K562 (cell line): Measurements from ENCODE around the gene NSF. TPM values are rescaled to one million over a fixed set of nuclear protein-coding genes. Genes with fewer than 3 reads are reported as not detected.

Source experiments
- ATAC-seq: fragments of 200-7000 bp; cut with Tn5 transposase; 3 replicates; pipeline ENCODE4 v1.9.1; 2020; ENCODE audit warnings: moderate library complexity
- BruUV-seq: library from RNA; stranded (reverse); fragments of 400-500 nt; replicated peaks from 2 replicates; lab custom pipeline; 2021; lab: Mats Ljungman, UMichigan
- CTCF ChIA-PET: fragments of 300-600 bp; formaldehyde crosslinking; extraction: SDS; loops from one replicate; lab custom pipeline; 2021; ENCODE audit warnings: low intra/inter-chr PET ratio; lab: Yijun Ruan, JAX
- POLR2A ChIA-PET: fragments of 300-600, 350-650 bp; sonication (Branson Sonifier 250); formaldehyde crosslinking; extraction: SDS; loops from one replicate; lab custom pipeline; 2021; ENCODE audit warnings: antibody characterized with exemption, inconsistent platforms; lab: Yijun Ruan, JAX
- DNase-seq, 4 experiments: peaks; one replicate each; pipeline versions ENCODE4 v3.0.0 to v3.0.0-alpha.2; 2011 to 2018; ENCODE audit warnings: low spot score in 3 of 4, mixed read lengths in 3 of 4; ENCODE audit errors: extremely low read depth in 1 of 4
- FAIRE-seq: peaks from 2 replicates; lab custom pipeline; 2011; peaks lifted over from hg19 to GRCh38; lab: Jason Lieb, UNC
- H2AFZ ChIP-seq: 2 replicates; pipeline ENCODE4 v1.6.0; 2011; ENCODE audit warnings: low read depth, low read length, control low read depth, inconsistent platforms
- H3K27ac ChIP-seq: fragments of 200-600 bp; 3 replicates; pipeline ENCODE4 v1.8.0; 2011; ENCODE audit warnings: low read depth, mild to moderate bottlenecking, control low read depth, inconsistent platforms, low read length, moderate library complexity, mixed read lengths; ENCODE audit errors: extremely low read depth
- H3K27me3 ChIP-seq, 2 experiments: fragments of 300-600 bp in 1 of 2; 2 replicates in 1 of 2; 3 replicates in 1 of 2; pipeline versions ENCODE4 v1.6.0 to v1.8.0; 2011; ENCODE audit warnings: inconsistent platforms in 2 of 2, low read length in 2 of 2, mild to moderate bottlenecking in 1 of 2, mixed read lengths in 1 of 2, moderate library complexity in 1 of 2; ENCODE audit not compliant: control insufficient read depth in 2 of 2, insufficient read depth in 2 of 2
- H3K36me3 ChIP-seq: fragments of 300-600 bp; 3 replicates; pipeline ENCODE4 v1.8.0; 2011; ENCODE audit warnings: mild to moderate bottlenecking, low read length, inconsistent platforms; ENCODE audit not compliant: control insufficient read depth, insufficient read depth
- H3K4me1 ChIP-seq, 2 experiments: fragments of 200-600 bp in 1 of 2; replicated peaks in 1 of 2; 2 replicates in 1 of 2; 3 replicates in 1 of 2; pipeline versions ENCODE4 v1.5.1 to v1.8.0; 2011; ENCODE audit warnings: inconsistent platforms in 2 of 2, low read length in 2 of 2, mild to moderate bottlenecking in 1 of 2, mixed read lengths in 1 of 2, moderate library complexity in 1 of 2; ENCODE audit not compliant: control insufficient read depth in 2 of 2, insufficient read depth in 2 of 2
- H3K4me2 ChIP-seq: 2 replicates; pipeline ENCODE4 v1.6.1; 2011; ENCODE audit warnings: low read length, control low read depth, inconsistent platforms, mixed read lengths; ENCODE audit not compliant: insufficient read depth
- H3K4me3 ChIP-seq: fragments of 200-600 bp; sonication (generic), shearing (Covaris generic); 2 replicates; pipeline ENCODE4 v1.5.1; 2016; ENCODE audit warnings: control low read depth, inconsistent platforms
- H3K79me2 ChIP-seq: fragments of 200-600 bp; 3 replicates; pipeline ENCODE4 v1.8.0; 2011; ENCODE audit warnings: low read length, inconsistent platforms; ENCODE audit not compliant: control insufficient read depth, insufficient read depth
- H3K9ac ChIP-seq, 2 experiments: 2 replicates each; pipeline versions ENCODE4 v1.6.0 to v1.6.1; 2011; ENCODE audit warnings: low read depth in 2 of 2, low read length in 2 of 2, control low read depth in 1 of 2, inconsistent platforms in 1 of 2, mild to moderate bottlenecking in 1 of 2, mixed read lengths in 1 of 2; ENCODE audit not compliant: insufficient read depth in 1 of 2
- H3K9me1 ChIP-seq: one replicate; pipeline ENCODE4 v1.6.0; 2011; ENCODE audit warnings: inconsistent platforms, mild to moderate bottlenecking, low read length, moderate library complexity; ENCODE audit not compliant: control insufficient read depth, insufficient read depth
- H3K9me3 ChIP-seq: replicated peaks from 2 replicates; pipeline ENCODE4 v1.5.1; 2011; ENCODE audit warnings: low read depth, low read length, inconsistent platforms; ENCODE audit not compliant: control insufficient read depth, insufficient read depth
- H4K20me1 ChIP-seq: replicated peaks from 2 replicates; pipeline ENCODE4 v1.6.1; 2011; ENCODE audit warnings: low read length, inconsistent platforms, mixed read lengths; ENCODE audit not compliant: control insufficient read depth, insufficient read depth
- KHSRP ChIP-seq: fragments of 450-650 bp; IDR thresholded peaks from 2 replicates; pipeline ENCODE4 v1.6.1; 2017
- NFIC ChIP-seq: fragments of 450-650 bp; IDR thresholded peaks from 2 replicates; pipeline ENCODE4 v1.6.1; 2017; ENCODE audit warnings: mild to moderate bottlenecking, inconsistent platforms
- WGBS: fragments of 100-300 bp; shearing (Covaris generic); methylation state at CpG from one replicate; pipeline ENCODE4 v1.1.6; 2016; ENCODE audit warnings: low coverage, mixed read lengths; ENCODE audit not compliant: insufficient coverage; ENCODE audit errors: missing lambda C conversion rate; 5-methylcytosine and 5-hydroxymethylcytosine counted together
- in situ Hi-C: fragments of 300-500 bp; cut with MboI; formaldehyde crosslinking; loops from 4 replicates; pipeline ENCODE4 v1.15.0; 2018; ENCODE audit warnings: inconsistent platforms, mixed read lengths
- intact Hi-C: fragments of 100-400 bp; cut with micrococcal nuclease; formaldehyde crosslinking; loops from 2 replicates; pipeline ENCODE4 v1.14.2; 2022
- polyA plus RNA-seq, 8 experiments: library from polyadenylated mRNA; depleted of rRNA in 4 of 8; stranded (reverse) in 5 of 8; unstranded in 3 of 8; fragments of >200 nt; fragmentation: Nextera tagmentation in 2 of 8; fragmentation: Illumina TruSeq in 1 of 8; extraction: Ambion mirVana in 2 of 8; extraction: Trizol in 1 of 8; gene quantifications; 2 replicates each; pipeline versions ENCODE4 v1.2.1 to v1.2.3, GENCODE V29; 2011 to 2014; ENCODE audit warnings: inconsistent platforms in 1 of 8, missing spikeins in 1 of 8
- total RNA-seq, 7 experiments: library from RNA; depleted of rRNA in 6 of 7; stranded (reverse); fragments of >200 nt in 6 of 7; fragmentation: Illumina TruSeq in 2 of 7; extraction: Trizol in 2 of 7; gene quantifications; 2 replicates each; pipeline versions ENCODE4 v1.2.1 to v1.2.3, GENCODE V29; 2011 to 2021; ENCODE audit warnings: low replicate concordance in 1 of 7
- TF ChIP-seq, protein P1 (sequence below): fragments of 250-450 bp; sonication (Bioruptor Pico); IDR thresholded peaks from 2 replicates; pipeline ENCODE4 v1.5.0; 2020; ENCODE audit warnings: mild to moderate bottlenecking
- TF ChIP-seq, protein P2 (sequence below): fragments of 450-650 bp; IDR thresholded peaks from 2 replicates; pipeline ENCODE4 v1.6.1; 2016; ENCODE audit warnings: missing biosample characterization, missing genetic modification characterization

The NSF gene
- total and polyA plus RNA-seq, 9 of the 15 experiments (the other 6 are each of a cell fraction or from before 2014, with no cell fraction given) = 16.7 to 39.8 (median 36.7) TPM

DNA sequence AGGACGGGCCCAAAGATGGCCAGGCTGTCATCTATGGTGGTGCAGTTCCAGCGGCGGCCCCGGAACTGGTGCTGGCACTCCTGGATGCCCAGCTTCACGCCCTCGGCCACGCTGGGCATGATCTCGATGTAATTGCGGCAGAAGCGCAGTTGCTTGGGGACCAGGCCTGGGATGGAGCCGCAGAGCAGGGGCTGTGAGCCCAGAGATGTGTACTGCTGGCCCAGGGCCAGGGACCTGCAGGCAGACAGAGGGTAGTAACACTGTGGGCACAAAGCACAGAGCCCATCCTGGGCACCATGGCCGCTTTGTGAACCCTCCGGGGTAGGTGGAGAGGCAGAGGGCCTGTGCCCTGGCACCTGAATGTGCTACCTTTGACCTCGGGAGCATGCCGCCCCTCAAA, 183.2 kb downstream of the NSF start:
- ChIA-PET CTCF (no interaction called here), POLR2A (interaction anchor here (0.6 to 0.7 kb wide), 3 partner anchors 12 to 415 kb away, joined by 3 to 5 read pairs (median 3); no protein-coding TSS in a partner anchor)
- WGBS = 96% methylated on average over 11 of the region's 15 CpGs
- Histone ChIP-seq H2AFZ (no peak overlapping the region), H3K9me3 (no peaks in the 10 kb centered on the region), H3K4me1 (peaks cover 30 to 61% of the 10 kb centered on the region in 2 experiments; a peak in 4 of 5 replicates), H3K79me2 (peaks cover 7% of the 10 kb centered on the region; the same call in 2 of the 3 replicates), H3K4me2 (no peak overlapping the region), H3K9me1 (no peaks in the 10 kb centered on the region), H3K27me3 (no peaks in the 10 kb centered on the region), H3K4me3 (no peak overlapping the region), H3K27ac (no peak overlapping the region), H3K9ac (peak overlapping the region in 1 of 2 experiments; percentile 11; a peak in 2 of 4 replicates), H3K36me3 (no peaks in the 10 kb centered on the region), H4K20me1 (no peaks in the 10 kb centered on the region)
- ATAC-seq (no peak), DNase-seq (no peak), FAIRE-seq (no peak)
- TF ChIP-seq KHSRP = no peak
- TF ChIP-seq, protein P1, sequence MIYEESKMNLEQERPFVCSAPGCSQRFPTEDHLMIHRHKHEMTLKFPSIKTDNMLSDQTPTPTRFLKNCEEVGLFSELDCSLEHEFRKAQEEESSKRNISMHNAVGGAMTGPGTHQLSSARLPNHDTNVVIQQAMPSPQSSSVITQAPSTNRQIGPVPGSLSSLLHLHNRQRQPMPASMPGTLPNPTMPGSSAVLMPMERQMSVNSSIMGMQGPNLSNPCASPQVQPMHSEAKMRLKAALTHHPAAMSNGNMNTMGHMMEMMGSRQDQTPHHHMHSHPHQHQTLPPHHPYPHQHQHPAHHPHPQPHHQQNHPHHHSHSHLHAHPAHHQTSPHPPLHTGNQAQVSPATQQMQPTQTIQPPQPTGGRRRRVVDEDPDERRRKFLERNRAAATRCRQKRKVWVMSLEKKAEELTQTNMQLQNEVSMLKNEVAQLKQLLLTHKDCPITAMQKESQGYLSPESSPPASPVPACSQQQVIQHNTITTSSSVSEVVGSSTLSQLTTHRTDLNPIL (CRISPR knock-in tag) = no peak
- TF ChIP-seq NFIC = peak; percentile 69
- TF ChIP-seq, protein P2, sequence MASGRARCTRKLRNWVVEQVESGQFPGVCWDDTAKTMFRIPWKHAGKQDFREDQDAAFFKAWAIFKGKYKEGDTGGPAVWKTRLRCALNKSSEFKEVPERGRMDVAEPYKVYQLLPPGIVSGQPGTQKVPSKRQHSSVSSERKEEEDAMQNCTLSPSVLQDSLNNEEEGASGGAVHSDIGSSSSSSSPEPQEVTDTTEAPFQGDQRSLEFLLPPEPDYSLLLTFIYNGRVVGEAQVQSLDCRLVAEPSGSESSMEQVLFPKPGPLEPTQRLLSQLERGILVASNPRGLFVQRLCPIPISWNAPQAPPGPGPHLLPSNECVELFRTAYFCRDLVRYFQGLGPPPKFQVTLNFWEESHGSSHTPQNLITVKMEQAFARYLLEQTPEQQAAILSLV (tag) = no peak
- no TSS peak for BruUV-seq
- in situ Hi-C loops (loop anchor here (25.0 kb wide), 1 partner anchor 336 kb away; no protein-coding TSS in a partner anchor), intact Hi-C loops (no loop called here)
